Progenitor cell of endocrine pancreas (in vitro differentiated cells): ENCODE measurements around the gene KIF25. TPM values are rescaled to one million over a fixed set of nuclear protein-coding genes. Genes with fewer than 3 reads are reported as not detected.
A peak's percentile ranks its signal among the peaks of the same experiment; 100 is the strongest.

Experiments
- DNase-seq: peaks from one replicate; pipeline ENCODE4 v3.0.0; 2021; ENCODE audit warnings: low spot score; ENCODE audit not compliant: unreplicated experiment
- H3K27ac Mint-ChIP-seq: 2 replicates; pipeline ENCODE4 v1.8.0; 2021; ENCODE audit warnings: mild to moderate bottlenecking, moderate library complexity, mixed read lengths
- H3K27me3 Mint-ChIP-seq: 2 replicates; pipeline ENCODE4 v1.8.0; 2021; ENCODE audit warnings: mixed read lengths
- H3K36me3 Mint-ChIP-seq: 2 replicates; pipeline ENCODE4 v1.8.0; 2022; ENCODE audit warnings: mixed read lengths; ENCODE audit not compliant: insufficient read depth
- H3K4me1 Mint-ChIP-seq: 2 replicates; pipeline ENCODE4 v1.8.0; 2021; ENCODE audit warnings: low read depth, mixed read lengths
- H3K4me3 Mint-ChIP-seq: 2 replicates; pipeline ENCODE4 v1.8.0; 2021; ENCODE audit warnings: low read depth, mild to moderate bottlenecking, moderate library complexity, mixed read lengths
- H3K9me3 Mint-ChIP-seq: 2 replicates; pipeline ENCODE4 v1.8.0; 2021; ENCODE audit warnings: low read depth, mixed read lengths
- total RNA-seq: library from RNA; stranded (reverse); gene quantifications from 2 replicates; pipeline ENCODE4 v1.2.1, GENCODE V29; 2021
- TF ChIP-seq, protein P1 (sequence below): fragments of 200-600 bp; sonication (generic); IDR thresholded peaks from one replicate; pipeline ENCODE4 v1.5.0; 2021; ENCODE audit warnings: antibody characterized with exemption, mild to moderate bottlenecking; ENCODE audit not compliant: unreplicated experiment

The KIF25 gene
- total RNA-seq, 1 donor from 2014 or later, result not detected

DNA sequence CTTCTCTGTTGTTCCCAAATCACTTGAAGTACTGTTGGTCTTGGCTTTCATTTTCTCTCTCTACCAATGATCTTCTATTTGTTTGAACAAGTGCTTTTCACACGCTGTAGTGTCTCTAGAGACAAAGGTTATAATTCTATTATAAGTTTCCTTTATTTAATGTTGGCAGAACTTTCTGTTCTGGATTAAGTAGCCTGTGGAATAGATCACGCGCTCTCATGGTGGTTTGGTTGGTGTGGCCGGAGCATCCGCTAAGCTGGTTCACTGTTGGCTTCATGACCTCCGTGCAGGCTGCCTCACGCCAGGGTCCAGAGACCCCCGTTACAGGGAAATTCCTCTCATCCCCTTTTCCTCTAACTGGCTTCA is 30.9 kb upstream of the KIF25 start:
- Mint-ChIP-seq H3K4me3 (peak overlapping the region; percentile 12), H3K27ac (peak overlapping the region; percentile 77), H3K4me1 (peaks cover 39% of the 10 kb centered on the region), H3K9me3 (no peaks in the 10 kb centered on the region), H3K27me3 (no peaks in the 10 kb centered on the region), H3K36me3 (peaks cover 53% of the 10 kb centered on the region)
- TF ChIP-seq, protein P1, sequence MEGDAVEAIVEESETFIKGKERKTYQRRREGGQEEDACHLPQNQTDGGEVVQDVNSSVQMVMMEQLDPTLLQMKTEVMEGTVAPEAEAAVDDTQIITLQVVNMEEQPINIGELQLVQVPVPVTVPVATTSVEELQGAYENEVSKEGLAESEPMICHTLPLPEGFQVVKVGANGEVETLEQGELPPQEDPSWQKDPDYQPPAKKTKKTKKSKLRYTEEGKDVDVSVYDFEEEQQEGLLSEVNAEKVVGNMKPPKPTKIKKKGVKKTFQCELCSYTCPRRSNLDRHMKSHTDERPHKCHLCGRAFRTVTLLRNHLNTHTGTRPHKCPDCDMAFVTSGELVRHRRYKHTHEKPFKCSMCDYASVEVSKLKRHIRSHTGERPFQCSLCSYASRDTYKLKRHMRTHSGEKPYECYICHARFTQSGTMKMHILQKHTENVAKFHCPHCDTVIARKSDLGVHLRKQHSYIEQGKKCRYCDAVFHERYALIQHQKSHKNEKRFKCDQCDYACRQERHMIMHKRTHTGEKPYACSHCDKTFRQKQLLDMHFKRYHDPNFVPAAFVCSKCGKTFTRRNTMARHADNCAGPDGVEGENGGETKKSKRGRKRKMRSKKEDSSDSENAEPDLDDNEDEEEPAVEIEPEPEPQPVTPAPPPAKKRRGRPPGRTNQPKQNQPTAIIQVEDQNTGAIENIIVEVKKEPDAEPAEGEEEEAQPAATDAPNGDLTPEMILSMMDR, result no peak
- no peak for DNase-seq

- Mint-ChIP-seq H3K9me3 (no peaks in the 10 kb centered on the region), H3K4me1 (peaks cover 28% of the 10 kb centered on the region), H3K27me3 (no peaks in the 10 kb centered on the region), H3K4me3 (no peak overlapping the region), H3K27ac (no peak overlapping the region), H3K36me3 (peaks cover 46% of the 10 kb centered on the region)
- TF ChIP-seq, protein P1, result peak; percentile 52
- no peak for DNase-seq
Measured at GRCh38 chr6:167968091-167968490, 29.4 kb upstream of the KIF25 start.

DNA sequence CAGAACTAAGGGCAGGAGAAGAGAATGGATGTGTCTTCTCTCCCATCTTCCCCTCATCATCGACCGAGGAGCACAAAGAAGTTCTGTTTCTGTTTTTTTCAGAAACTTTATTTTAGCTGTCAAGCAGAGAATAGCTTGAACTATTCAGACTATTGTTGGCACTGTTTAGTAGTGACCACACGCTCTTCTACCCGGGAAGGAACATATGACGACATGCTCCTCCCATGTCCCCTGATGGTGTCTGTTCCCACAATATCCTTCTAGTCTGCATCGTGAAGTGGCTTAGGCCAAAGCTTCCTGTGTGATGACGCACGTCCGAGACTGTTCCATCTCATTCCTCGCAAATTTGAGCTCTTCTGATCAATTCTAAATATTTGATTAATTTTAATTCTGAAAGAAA is 27.2 kb upstream of the KIF25 start:
- H3K27ac Mint-ChIP-seq, result peak overlapping the region; percentile 43
- H3K4me3 Mint-ChIP-seq, result no peak overlapping the region
- no peak for DNase-seq
- H3K4me1 Mint-ChIP-seq, result peaks cover 26% of the 10 kb centered on the region
- peaks cover 37% of the 10 kb centered on the region for H3K36me3 Mint-ChIP-seq
- no peaks in the 10 kb centered on the region for H3K27me3 Mint-ChIP-seq
- H3K9me3 Mint-ChIP-seq, result no peaks in the 10 kb centered on the region
- TF ChIP-seq, protein P1, result no peak

- no peak overlapping the region for H3K27ac Mint-ChIP-seq
- peaks cover 22% of the 10 kb centered on the region for H3K4me1 Mint-ChIP-seq
- DNase-seq, result no peak
- H3K36me3 Mint-ChIP-seq, result peaks cover 23% of the 10 kb centered on the region
- no peak overlapping the region for H3K4me3 Mint-ChIP-seq
- no peaks in the 10 kb centered on the region for H3K27me3 Mint-ChIP-seq
- TF ChIP-seq, protein P1, result no peak
- no peaks in the 10 kb centered on the region for H3K9me3 Mint-ChIP-seq
Measured at GRCh38 chr6:167972193-167972592, 25.3 kb upstream of the KIF25 start.

DNA sequence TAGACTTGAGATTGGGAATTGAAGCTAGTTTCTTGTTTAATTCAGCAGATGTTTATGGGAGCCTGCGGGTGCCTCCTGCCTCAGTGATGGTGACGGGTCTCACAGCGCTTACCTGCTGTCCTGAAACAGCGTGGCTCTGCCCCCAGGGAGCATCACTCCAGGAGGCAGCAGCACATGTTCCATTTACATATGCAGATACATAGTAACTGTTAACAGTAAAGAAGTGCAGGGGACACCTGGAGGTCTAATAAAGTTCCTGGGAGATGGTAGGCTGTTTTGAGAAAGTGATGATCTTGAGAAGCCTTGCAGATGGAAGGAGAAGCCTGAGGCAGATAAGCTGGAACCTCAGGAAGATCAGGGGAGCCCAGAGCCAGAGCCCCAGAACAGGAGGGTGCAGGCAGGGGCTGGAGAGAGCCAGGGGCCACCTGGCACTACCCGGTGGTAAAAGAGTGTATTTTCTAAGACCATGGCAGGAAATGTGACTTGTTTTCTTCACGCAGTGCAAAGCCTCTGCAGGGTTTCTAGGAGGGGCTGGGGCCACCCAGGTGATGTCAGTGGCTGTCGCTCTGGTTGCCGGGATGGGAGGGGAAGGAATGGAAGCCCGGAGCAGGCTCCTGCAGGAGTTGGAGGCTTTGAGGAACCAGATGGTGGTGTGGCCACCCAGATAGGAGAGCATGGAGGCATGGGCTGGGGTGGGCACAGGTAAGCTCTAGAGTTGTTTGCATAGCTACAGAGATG is 24.2 kb upstream of the KIF25 start:
- Mint-ChIP-seq H3K27ac (peak overlapping the region; percentile 87), H3K9me3 (no peaks in the 10 kb centered on the region), H3K4me1 (peaks cover 22% of the 10 kb centered on the region), H3K27me3 (no peaks in the 10 kb centered on the region), H3K36me3 (peaks cover 16% of the 10 kb centered on the region), H3K4me3 (no peak overlapping the region)
- no peak for DNase-seq
- TF ChIP-seq, protein P1, result no peak
